Smooth muscle cell of the brain vasculature (primary cell): ENCODE results near the gene PRKAR1A.
"Not testable (repeated sequence)": the region's sequence is repeated elsewhere in the genome, so short reads cannot be mapped to it uniquely, and the experiment has no call there.

Experiments
- DNase-seq: peaks from one replicate; pipeline ENCODE4 v3.0.0-alpha.2; 2012; ENCODE audit warnings: low read depth, low spot score

PRKAR1A gene

GRCh38 chr17:68579194-68579927 lies 67.1 kb downstream of the PRKAR1A start:
- DNase-seq, result no peak

GRCh38 chr17:68580236-68580770 lies 68.1 kb downstream of the PRKAR1A start:
- no peak for DNase-seq

GRCh38 chr17:68581863-68582645 lies 69.8 kb downstream of the PRKAR1A start:
- no peak for DNase-seq

DNA sequence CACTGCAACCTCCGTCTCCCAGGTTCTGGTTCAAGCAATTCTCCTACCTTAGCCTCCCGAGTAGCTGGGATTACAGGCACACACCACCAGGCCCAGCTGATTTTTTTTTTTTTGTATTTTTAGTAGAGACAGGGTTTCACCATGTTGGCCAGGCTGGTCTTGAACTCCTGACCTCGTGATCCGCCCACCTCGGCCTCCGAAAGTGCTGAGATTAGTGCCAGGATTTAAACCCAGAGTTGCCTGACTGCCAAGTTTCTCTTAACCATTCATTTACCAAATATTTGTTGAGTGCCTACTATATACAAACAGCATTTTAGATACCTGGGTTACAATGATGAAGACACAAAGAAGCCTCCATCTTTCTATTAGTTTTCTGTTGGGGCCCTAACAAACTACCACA lies 70.6 kb downstream of the PRKAR1A start:
- DNase-seq, result not testable (repeated sequence)

DNA sequence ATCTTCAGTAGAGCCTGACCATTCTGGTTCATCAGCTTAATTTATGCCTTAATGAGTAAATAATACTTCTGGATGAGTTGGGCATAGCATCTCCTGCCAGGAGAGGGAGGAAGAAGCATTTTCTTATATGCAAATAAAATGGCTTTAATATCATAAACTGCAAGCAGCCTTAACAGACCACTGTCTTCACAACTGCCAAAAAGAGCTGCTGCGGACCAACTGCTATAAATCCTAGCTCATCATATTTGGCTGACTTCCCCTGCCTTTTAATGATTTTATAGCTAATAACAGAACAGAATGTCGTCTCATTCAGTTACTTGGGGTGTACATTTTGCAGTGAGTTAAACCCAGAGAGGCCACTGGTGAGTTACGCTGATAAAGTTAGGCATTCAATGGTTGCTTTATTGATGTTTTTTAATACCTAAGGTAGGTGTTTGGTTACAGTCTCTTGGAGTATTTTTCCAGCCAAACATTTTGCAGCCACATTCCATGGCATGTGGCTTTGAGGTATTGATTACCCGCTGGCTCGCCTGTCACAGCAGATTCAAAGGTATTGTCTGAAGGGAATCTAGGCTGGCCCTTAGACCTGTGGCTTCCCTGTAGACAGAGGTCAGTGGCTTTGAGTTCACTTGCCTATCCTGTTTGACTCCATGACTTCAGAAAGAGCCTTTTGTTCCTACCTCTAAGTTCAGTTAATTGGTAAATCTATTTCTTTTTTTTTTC lies 72.5 kb downstream of the PRKAR1A start:
- DNase-seq, result no peak

DNA sequence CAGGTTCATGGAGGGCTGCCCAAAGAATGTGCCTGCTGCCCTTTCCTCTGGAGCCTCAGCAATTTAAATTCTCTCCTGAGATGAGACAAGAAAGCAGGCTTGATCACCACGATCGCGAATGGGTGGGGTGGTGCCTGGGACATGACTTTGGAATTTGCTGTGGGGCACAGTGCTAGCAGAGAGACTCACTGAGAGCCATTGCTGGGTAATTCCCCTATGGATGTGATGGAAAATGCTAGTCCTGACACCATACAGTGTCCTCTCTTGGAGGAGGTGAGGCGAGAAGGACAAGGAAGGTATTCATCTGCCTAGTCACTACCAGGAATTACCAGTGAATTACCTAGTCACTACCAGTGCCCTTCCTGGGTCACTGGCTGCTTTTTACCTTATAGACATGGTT lies 73.4 kb downstream of the PRKAR1A start:
- DNase-seq, result no peak

- DNase-seq, result no peak
These were observed 74.8 kb downstream of the PRKAR1A start for GRCh38 chr17:68587026-68587425.

- no peak for DNase-seq
These were observed 75.6 kb downstream of the PRKAR1A start for GRCh38 chr17:68587847-68588246.

DNA sequence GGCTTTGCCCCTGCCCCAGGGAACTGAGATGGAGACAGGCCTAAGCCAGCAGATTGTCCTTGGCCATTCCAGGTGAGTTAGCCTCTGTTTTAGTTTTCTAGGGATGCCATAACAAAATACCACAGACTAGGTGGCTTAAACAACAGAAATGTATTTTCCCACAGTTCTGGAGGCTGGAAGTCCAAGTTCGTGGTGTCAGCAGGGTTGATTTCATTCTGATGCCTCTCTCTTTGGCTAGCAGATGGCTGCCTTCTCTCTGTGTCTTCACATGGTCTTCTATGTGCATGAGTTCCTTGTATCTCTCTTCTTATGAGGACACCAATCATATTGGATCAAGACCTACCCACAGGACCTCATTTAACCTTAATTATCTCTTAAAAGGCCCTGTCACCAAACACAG lies 76.1 kb downstream of the PRKAR1A start:
- no peak for DNase-seq

DNA sequence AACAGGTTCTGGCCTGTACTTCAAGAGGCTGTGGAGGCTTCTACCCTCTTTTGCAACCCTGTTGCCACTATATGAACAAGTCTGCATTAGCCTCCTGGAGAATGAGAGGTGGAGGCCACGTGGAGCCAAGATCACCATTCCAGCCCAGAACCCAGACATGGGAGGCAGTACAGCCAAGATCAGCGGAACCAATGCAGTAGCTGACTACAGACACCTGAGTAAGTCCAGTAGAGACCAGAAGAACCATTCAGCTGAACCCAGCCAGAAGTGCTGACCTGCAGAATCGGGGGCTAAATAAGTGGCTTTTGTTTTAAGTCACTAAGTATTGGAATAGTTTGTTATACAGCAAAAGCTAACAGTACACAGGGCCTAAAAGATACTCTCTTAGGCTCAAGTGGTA lies 76.9 kb downstream of the PRKAR1A start:
- DNase-seq, result no peak

- no peak for DNase-seq
These were observed 79.4 kb downstream of the PRKAR1A start for GRCh38 chr17:68591583-68591982.

DNA sequence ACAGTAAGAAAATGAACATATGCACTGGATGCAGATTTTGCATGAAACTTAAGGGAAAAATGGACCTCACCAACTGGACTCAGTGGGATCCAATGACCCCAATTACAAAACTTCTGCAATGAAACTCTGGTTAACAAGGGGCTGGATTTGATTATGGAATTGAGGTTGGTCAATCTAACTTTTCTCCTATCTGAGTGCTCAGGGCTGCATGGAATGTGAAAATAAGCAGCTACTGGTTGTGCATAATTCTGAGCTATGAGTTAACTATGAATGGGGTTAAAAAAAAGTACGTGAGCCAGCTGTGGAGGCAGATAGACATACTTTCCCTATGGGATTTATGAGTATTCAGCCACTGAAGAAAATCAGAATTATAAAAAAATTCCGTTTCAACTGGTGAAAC lies 79.8 kb downstream of the PRKAR1A start:
- DNase-seq, result no peak

GRCh38 chr17:68592682-68593641 lies 80.7 kb downstream of the PRKAR1A start:
- DNase-seq, result no peak

DNA sequence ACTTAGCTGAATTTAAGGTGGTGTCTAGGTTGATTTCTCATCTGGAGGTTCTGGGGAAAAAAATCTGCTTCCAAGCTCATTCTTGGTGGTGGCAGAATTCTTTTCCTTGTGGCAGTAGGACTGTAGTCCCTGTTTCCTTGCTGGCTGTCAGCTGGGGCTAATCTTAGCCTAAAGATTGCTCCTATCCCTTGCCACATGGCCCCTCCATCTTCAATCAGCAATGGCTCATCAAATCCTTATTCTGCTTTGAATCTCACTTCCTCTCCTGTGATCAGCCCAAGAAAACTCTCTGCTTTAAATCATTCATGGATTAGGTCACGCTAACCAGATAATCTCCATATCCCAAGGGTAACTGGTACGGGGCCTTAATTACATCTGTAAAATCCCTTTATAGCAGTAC lies 82.3 kb downstream of the PRKAR1A start:
- DNase-seq, result no peak

- no peak for DNase-seq
These were observed 83.3 kb downstream of the PRKAR1A start for GRCh38 chr17:68595496-68595895.

DNA sequence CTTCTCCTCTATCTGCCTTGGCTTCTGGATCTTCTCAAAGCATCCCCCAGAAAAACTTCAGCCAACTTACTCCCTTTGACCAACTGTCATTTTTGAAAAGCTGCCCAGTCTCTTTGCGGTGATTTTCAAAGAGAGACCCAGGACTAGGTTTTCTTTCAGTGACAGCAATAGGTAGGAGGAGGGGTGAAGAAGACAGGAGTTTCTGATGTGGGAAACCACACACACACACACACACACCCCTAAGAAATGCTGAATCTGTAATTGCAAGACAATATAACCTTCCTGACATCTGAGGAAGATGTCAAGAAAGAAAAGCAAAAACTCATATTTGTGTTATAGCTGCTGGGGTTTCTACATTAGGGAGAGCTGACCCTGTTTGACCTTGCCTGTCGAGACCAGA lies 83.8 kb downstream of the PRKAR1A start:
- DNase-seq, result no peak

- no peak for DNase-seq
These were observed 84.2 kb downstream of the PRKAR1A start for GRCh38 chr17:68596411-68596945.

DNA sequence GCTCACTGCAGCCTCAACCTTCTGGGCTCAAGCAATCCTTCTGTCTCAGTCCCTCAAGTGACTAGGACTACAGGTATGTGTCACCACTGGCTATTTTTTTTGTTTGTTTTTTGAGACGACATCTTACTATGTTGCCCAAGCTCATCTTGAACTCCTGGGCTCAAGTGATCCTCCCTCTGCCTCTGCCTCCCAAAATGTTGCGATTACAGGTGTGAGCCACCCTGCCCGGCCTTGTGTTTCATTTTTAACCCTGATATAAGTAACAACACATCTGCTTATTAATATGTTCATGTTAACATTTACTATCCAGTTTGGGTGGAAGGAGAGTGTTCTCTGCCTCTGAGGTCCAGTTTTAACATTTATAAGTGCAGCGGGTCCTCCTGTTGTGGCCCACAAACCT lies 85.8 kb downstream of the PRKAR1A start:
- no peak for DNase-seq

- no peak for DNase-seq
These were observed 86.3 kb downstream of the PRKAR1A start for GRCh38 chr17:68598545-68598961.

GRCh38 chr17:68599091-68599490 lies 86.9 kb downstream of the PRKAR1A start:
- DNase-seq, result no peak

- DNase-seq, result no peak
These were observed 87.4 kb downstream of the PRKAR1A start for GRCh38 chr17:68599552-68600066.
